ENCODE data around the gene AIF1. TPM values are rescaled to one million over a fixed set of nuclear protein-coding genes. Genes with fewer than 3 reads are reported as not detected.

Gene AIF1
- total RNA-seq, 1 donor from 2014 or later, result 19.8 TPM

- Histone ChIP-seq H3K36me3 (ENCODE audit: control insufficient read depth in 3 of 3, insufficient read depth in 3 of 3, low read length in 3 of 3) (peaks cover 18 to 35% (median 24%) of the 10 kb centered on the region in 3 donors), H3K4me3 (ENCODE audit: low read length in 3 of 3) (no peak within 1 kb of the TSS), H3K4me1 (ENCODE audit: control insufficient read depth in 3 of 3, insufficient read depth in 3 of 3, low read length in 3 of 3) (peaks cover 42 to 57% (median 51%) of the 10 kb centered on the region in 3 donors), H3K9ac (ENCODE audit: low read depth in 1 of 3, low read length in 3 of 3) (peak within 1 kb of the TSS in 1 of 3 donors; percentile 33), H3K9me3 (ENCODE audit: control insufficient read depth in 3 of 3, low read length in 3 of 3) (no peaks in the 10 kb centered on the region), H3K27me3 (ENCODE audit: control insufficient read depth in 3 of 3, insufficient read depth in 3 of 3, low read length in 3 of 3) (no peaks in the 10 kb centered on the region), H3K27ac (ENCODE audit: low read depth, low read length) (no peak within 1 kb of the TSS)
These were observed 40.6 kb downstream of the AIF1 start, which contains the start of gene APOM for GRCh38 chr6:31655349-31656237. Gene APOM (plus strand): TSS chr6:31655894. CDS start chr6:31655967, 73 bp downstream.

DNA sequence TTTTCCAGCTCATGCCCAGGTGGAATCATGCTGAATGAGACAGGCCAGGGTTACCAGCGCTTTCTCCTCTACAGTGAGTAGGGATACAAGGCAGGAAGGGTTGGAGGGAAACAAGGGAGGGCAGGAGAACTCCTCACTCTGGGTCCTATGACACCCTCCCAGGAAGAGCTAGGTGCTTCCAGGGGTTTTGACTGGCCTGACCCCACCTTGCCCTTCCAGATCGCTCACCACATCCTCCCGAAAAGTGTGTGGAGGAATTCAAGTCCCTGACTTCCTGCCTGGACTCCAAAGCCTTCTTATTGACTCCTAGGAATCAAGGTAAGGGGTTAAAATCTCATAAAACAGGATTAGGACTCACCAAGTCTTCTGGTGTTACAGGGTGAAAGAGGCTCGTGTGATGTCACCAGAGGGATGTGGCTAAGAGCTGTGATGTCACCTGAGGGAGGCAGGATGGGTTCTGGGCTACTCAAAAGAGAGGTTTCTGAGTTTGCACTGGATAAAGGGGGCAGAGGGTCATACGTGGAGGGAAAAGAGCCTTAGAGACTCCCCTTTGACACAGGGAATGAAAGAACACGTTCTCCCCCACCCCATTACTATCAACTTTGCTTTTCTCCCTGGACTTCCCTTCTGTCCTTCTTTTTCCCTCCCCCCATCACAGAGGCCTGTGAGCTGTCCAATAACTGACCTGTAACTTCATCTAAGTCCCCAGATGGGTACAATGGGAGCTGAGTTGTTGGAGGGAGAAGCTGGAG lies 42.5 kb downstream of the AIF1 start:
- Histone ChIP-seq H3K27ac (ENCODE audit: low read depth, low read length) (no peak overlapping the region), H3K4me3 (ENCODE audit: low read length in 3 of 3) (no peak overlapping the region), H3K4me1 (ENCODE audit: control insufficient read depth in 3 of 3, insufficient read depth in 3 of 3, low read length in 3 of 3) (peaks cover 35 to 52% (median 49%) of the 10 kb centered on the region in 3 donors), H3K27me3 (ENCODE audit: control insufficient read depth in 3 of 3, insufficient read depth in 3 of 3, low read length in 3 of 3) (no peaks in the 10 kb centered on the region), H3K9me3 (ENCODE audit: control insufficient read depth in 3 of 3, low read length in 3 of 3) (no peaks in the 10 kb centered on the region), H3K36me3 (ENCODE audit: control insufficient read depth in 3 of 3, insufficient read depth in 3 of 3, low read length in 3 of 3) (peaks cover 20 to 33% (median 23%) of the 10 kb centered on the region in 3 donors), H3K9ac (ENCODE audit: low read depth in 1 of 3, low read length in 3 of 3) (peak overlapping the region in 2 of 3 donors; percentile 3 to 75)

- peaks cover 20 to 35% (median 24%) of the 10 kb centered on the region in 3 donors for H3K36me3 ChIP-seq (ENCODE audit: control insufficient read depth in 3 of 3, insufficient read depth in 3 of 3, low read length in 3 of 3)
- H3K9ac ChIP-seq (ENCODE audit: low read depth in 1 of 3, low read length in 3 of 3), result peak overlapping the region in 2 of 3 donors; percentile 3 to 75
- peak overlapping the region in 1 of 3 donors; percentile 13 for H3K4me3 ChIP-seq (ENCODE audit: low read length in 3 of 3)
- no peaks in the 10 kb centered on the region for H3K27me3 ChIP-seq (ENCODE audit: control insufficient read depth in 3 of 3, insufficient read depth in 3 of 3, low read length in 3 of 3)
- H3K4me1 ChIP-seq (ENCODE audit: control insufficient read depth in 3 of 3, insufficient read depth in 3 of 3, low read length in 3 of 3), result peaks cover 39 to 54% (median 53%) of the 10 kb centered on the region in 3 donors
- H3K9me3 ChIP-seq (ENCODE audit: control insufficient read depth in 3 of 3, low read length in 3 of 3), result no peaks in the 10 kb centered on the region
- H3K27ac ChIP-seq (ENCODE audit: low read depth, low read length), result no peak overlapping the region
These were observed 43.2 kb downstream of the AIF1 start for GRCh38 chr6:31658158-31658688.

- Histone ChIP-seq H3K4me3 (ENCODE audit: low read length in 3 of 3) (peak overlapping the region; percentile 83 to 96 (median 96)), H3K27me3 (ENCODE audit: control insufficient read depth in 3 of 3, insufficient read depth in 3 of 3, low read length in 3 of 3) (no peaks in the 10 kb centered on the region), H3K27ac (ENCODE audit: low read depth, low read length) (peak overlapping the region; percentile 83), H3K9me3 (ENCODE audit: control insufficient read depth in 3 of 3, low read length in 3 of 3) (no peaks in the 10 kb centered on the region), H3K9ac (ENCODE audit: low read depth in 1 of 3, low read length in 3 of 3) (peak overlapping the region; percentile 94 to 100 (median 97)), H3K4me1 (ENCODE audit: control insufficient read depth in 3 of 3, insufficient read depth in 3 of 3, low read length in 3 of 3) (peaks cover 43 to 59% (median 57%) of the 10 kb centered on the region in 3 donors), H3K36me3 (ENCODE audit: control insufficient read depth in 3 of 3, insufficient read depth in 3 of 3, low read length in 3 of 3) (peaks cover 20 to 43% (median 32%) of the 10 kb centered on the region in 3 donors)
These were observed 44.1 kb downstream of the AIF1 start for GRCh38 chr6:31658983-31659648.

DNA sequence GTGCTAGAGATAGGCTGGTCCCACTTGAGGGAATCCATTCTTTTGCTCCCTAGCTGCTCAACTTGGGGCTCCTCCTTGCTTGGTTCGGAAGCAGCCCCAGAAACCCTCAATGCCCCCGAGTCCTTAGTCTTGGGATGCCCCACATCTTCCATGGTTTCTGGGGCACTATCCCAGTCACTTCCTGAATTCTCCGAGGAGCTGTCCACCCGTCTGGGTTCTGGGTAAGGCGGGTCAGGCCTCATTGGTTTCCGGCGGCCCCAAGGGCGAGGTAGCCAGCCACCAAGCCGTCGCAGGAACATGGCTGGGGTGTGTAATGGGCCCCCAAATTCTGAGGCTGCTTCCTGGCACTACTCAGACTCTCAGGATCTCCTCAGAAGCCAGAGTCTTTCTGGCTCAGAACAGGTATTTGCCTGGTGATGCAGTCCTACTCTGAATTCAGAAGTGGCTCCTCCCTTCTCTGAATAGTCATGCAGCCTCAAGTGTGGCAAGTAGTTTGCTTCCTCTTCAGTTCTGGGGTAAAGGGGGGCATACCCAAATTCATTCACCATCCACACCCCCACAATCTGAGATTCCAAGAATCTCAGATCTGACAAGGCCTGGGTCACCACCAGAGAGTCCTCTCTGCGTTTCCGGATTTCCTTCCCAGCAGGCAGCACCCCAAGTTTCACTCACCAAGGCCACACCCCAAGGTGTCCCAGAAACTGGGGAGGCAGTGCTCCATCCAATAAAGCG lies 44.8 kb downstream of the AIF1 start:
- Histone ChIP-seq H3K9me3 (ENCODE audit: control insufficient read depth in 3 of 3, low read length in 3 of 3) (no peaks in the 10 kb centered on the region), H3K36me3 (ENCODE audit: control insufficient read depth in 3 of 3, insufficient read depth in 3 of 3, low read length in 3 of 3) (peaks cover 20 to 43% (median 32%) of the 10 kb centered on the region in 3 donors), H3K4me1 (ENCODE audit: control insufficient read depth in 3 of 3, insufficient read depth in 3 of 3, low read length in 3 of 3) (peaks cover 47 to 62% (median 61%) of the 10 kb centered on the region in 3 donors), H3K27me3 (ENCODE audit: control insufficient read depth in 3 of 3, insufficient read depth in 3 of 3, low read length in 3 of 3) (no peaks in the 10 kb centered on the region), H3K27ac (ENCODE audit: low read depth, low read length) (peak overlapping the region; percentile 83), H3K4me3 (ENCODE audit: low read length in 3 of 3) (peak overlapping the region; percentile 83 to 96 (median 96)), H3K9ac (ENCODE audit: low read depth in 1 of 3, low read length in 3 of 3) (peak overlapping the region; percentile 94 to 100 (median 97))

GRCh38 chr6:31660381-31661261 lies 45.6 kb downstream of the AIF1 start, which contains the start of gene C6orf47:
Gene C6orf47 (minus strand): TSS chr6:31660778. CDS start chr6:31659947, 831 bp downstream.
- H3K4me1 ChIP-seq (ENCODE audit: control insufficient read depth in 3 of 3, insufficient read depth in 3 of 3, low read length in 3 of 3), result peaks cover 47 to 65% (median 61%) of the 10 kb centered on the region in 3 donors
- no peaks in the 10 kb centered on the region for H3K9me3 ChIP-seq (ENCODE audit: control insufficient read depth in 3 of 3, low read length in 3 of 3)
- H3K27ac ChIP-seq (ENCODE audit: low read depth, low read length), result peak within 1 kb of the TSS; percentile 83

DNA sequence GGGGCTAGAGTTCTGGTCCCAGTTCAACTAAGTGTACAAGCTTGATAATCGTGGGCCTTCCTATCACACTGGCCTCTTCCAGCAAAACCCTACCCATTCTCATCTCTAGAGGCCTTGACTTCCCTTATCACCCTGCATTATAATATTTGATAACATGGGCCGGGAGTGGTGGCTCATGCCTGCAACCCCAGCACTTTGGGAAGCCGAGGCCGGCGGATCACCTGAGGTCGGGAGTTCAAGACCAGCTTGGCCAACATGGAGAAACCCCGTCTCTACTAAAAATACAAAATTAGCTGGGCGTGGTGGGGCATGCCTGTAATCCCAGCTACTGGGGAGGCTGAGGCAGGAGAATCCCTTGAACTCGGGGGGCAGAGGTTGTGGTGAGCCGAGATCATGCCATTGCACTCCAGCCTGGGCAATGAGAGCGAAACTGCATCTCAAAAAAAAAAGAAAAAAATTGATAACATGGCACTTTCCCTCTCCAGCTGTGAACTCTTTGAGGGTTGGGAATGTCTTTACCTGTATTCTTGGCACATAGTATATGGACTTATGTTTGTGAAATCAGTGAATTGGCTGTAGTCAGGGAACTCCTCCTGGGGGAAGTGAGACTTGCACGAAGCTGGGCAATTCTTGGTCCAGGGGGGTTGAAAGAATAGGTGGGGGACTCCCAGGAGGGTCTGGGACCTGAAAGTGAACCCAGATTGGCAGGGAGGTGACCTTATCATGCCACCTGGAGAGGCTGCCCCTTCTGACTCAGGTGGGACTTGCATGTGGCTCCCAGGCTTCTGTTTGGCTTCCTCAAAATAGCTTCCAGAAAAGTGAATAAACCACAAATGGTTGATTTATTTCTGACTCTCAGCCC lies 46.5 kb downstream of the AIF1 start:
- Histone ChIP-seq H3K9ac (ENCODE audit: low read depth in 1 of 3, low read length in 3 of 3) (peak overlapping the region; percentile 94 to 100 (median 97)), H3K4me1 (ENCODE audit: control insufficient read depth in 3 of 3, insufficient read depth in 3 of 3, low read length in 3 of 3) (peaks cover 51 to 68% (median 64%) of the 10 kb centered on the region in 3 donors)

More at GRCh38 chr6:31660381-31661261, 45.6 kb downstream of the AIF1 start, which contains the start of gene C6orf47:
- Histone ChIP-seq H3K36me3 (ENCODE audit: control insufficient read depth in 3 of 3, insufficient read depth in 3 of 3, low read length in 3 of 3) (peaks cover 20 to 37% (median 30%) of the 10 kb centered on the region in 3 donors), H3K27me3 (ENCODE audit: control insufficient read depth in 3 of 3, insufficient read depth in 3 of 3, low read length in 3 of 3) (no peaks in the 10 kb centered on the region), H3K4me3 (ENCODE audit: low read length in 3 of 3) (peak within 1 kb of the TSS; percentile 83 to 96 (median 96)), H3K9ac (ENCODE audit: low read depth in 1 of 3, low read length in 3 of 3) (peak within 1 kb of the TSS; percentile 94 to 100 (median 97))

More for the DNA sequence above, 46.5 kb downstream of the AIF1 start:
- no peaks in the 10 kb centered on the region for H3K9me3 ChIP-seq (ENCODE audit: control insufficient read depth in 3 of 3, low read length in 3 of 3)
- peak overlapping the region in 2 of 3 donors; percentile 83 to 96 for H3K4me3 ChIP-seq (ENCODE audit: low read length in 3 of 3)
- peak overlapping the region; percentile 83 for H3K27ac ChIP-seq (ENCODE audit: low read depth, low read length)
- no peaks in the 10 kb centered on the region for H3K27me3 ChIP-seq (ENCODE audit: control insufficient read depth in 3 of 3, insufficient read depth in 3 of 3, low read length in 3 of 3)
- H3K36me3 ChIP-seq (ENCODE audit: control insufficient read depth in 3 of 3, insufficient read depth in 3 of 3, low read length in 3 of 3), result peaks cover 14 to 30% (median 25%) of the 10 kb centered on the region in 3 donors
